H1 (cell line): ENCODE data around the gene RNF144A. TPM values are rescaled to one million over a fixed set of nuclear protein-coding genes. Genes with fewer than 3 reads are reported as not detected.

Source experiments
- CTCF ChIA-PET: fragments of 300-600 bp; sonication (Branson Sonifier 250); formaldehyde crosslinking; loops from one replicate; lab custom pipeline; 2021; ENCODE audit not compliant: partially characterized antibody; lab: Charles Lee
- POLR2A ChIA-PET: fragments of 300-600 bp; sonication (Branson Sonifier 250); formaldehyde crosslinking; loops from one replicate; lab custom pipeline; 2021; ENCODE audit warnings: inconsistent platforms; ENCODE audit not compliant: partially characterized antibody; lab: Charles Lee
- DNase-seq, 2 experiments: peaks; one replicate each; pipeline versions ENCODE4 v3.0.0 to v3.0.0-alpha.2; 2010 to 2022; ENCODE audit warnings: low spot score in 2 of 2, low read depth in 1 of 2, mixed read lengths in 1 of 2
- FAIRE-seq: peaks from 2 replicates; lab custom pipeline; 2011; peaks lifted over from hg19 to GRCh38; lab: Jason Lieb, UNC
- H2AFZ ChIP-seq: 2 replicates; pipeline ENCODE4 v1.8.1; 2012; ENCODE audit warnings: low read length, inconsistent platforms
- H2AK5ac ChIP-seq: 2 replicates; pipeline ENCODE4 v1.6.1; 2013; ENCODE audit warnings: low read depth, low read length
- H2BK120ac ChIP-seq: replicated peaks from 2 replicates; pipeline ENCODE3; 2013; ENCODE audit warnings: low read depth, low read length, inconsistent platforms
- H2BK12ac ChIP-seq: 2 replicates; pipeline ENCODE4 v1.6.1; 2013; ENCODE audit warnings: low read depth, low read length
- H2BK15ac ChIP-seq: 2 replicates; pipeline ENCODE4 v1.6.1; 2013; ENCODE audit warnings: low read length
- H2BK20ac ChIP-seq: 2 replicates; pipeline ENCODE4 v1.6.1; 2013; ENCODE audit warnings: low read length
- H2BK5ac ChIP-seq: 2 replicates; pipeline ENCODE4 v1.6.1; 2013; ENCODE audit warnings: low read depth, low read length
- H3K14ac ChIP-seq: 2 replicates; pipeline ENCODE4 v1.6.1; 2013; ENCODE audit warnings: inconsistent platforms; ENCODE audit not compliant: insufficient read length
- H3K18ac ChIP-seq: 2 replicates; pipeline ENCODE4 v1.6.1; 2013; ENCODE audit warnings: low read length; ENCODE audit errors: extremely low read depth
- H3K23ac ChIP-seq: 2 replicates; pipeline ENCODE4 v1.6.1; 2013; ENCODE audit warnings: inconsistent platforms; ENCODE audit not compliant: insufficient read length
- H3K23me2 ChIP-seq: 2 replicates; pipeline ENCODE4 v1.6.1; 2013; ENCODE audit warnings: low read depth, low read length
- H3K27ac ChIP-seq: 2 replicates; pipeline ENCODE4 v1.6.1; 2011; ENCODE audit warnings: low read depth, low read length, inconsistent platforms
- H3K27me3 ChIP-seq, 4 experiments: replicated peaks in 1 of 4; 1 replicate in 1 of 4; 2 replicates in 3 of 4; pipeline versions ENCODE4 v1.6.1 to v1.8.1; 2011 to 2013; ENCODE audit warnings: low read length in 3 of 4, mild to moderate bottlenecking in 3 of 4, inconsistent platforms in 2 of 4, mixed read lengths in 2 of 4, moderate library complexity in 1 of 4; ENCODE audit not compliant: control insufficient read depth in 3 of 4, insufficient read depth in 3 of 4; ENCODE audit errors: extremely low read depth in 1 of 4
- H3K36me3 ChIP-seq, 4 experiments: 2 replicates each; pipeline versions ENCODE4 v1.6.1 to v1.8.1; 2011 to 2013; ENCODE audit warnings: mild to moderate bottlenecking in 4 of 4, low read length in 3 of 4, moderate library complexity in 2 of 4, control low read depth in 1 of 4, inconsistent platforms in 1 of 4; ENCODE audit not compliant: insufficient read depth in 4 of 4, control insufficient read depth in 2 of 4
- H3K4ac ChIP-seq: replicated peaks from 2 replicates; pipeline ENCODE3; 2013; ENCODE audit warnings: low read length, low read depth, mixed read lengths, inconsistent platforms; ENCODE audit not compliant: insufficient read length
- H3K4me1 ChIP-seq, 4 experiments: replicated peaks in 1 of 4; 1 replicate in 1 of 4; 2 replicates in 3 of 4; pipeline versions ENCODE4 v1.6.1 to v1.8.1; 2011 to 2013; ENCODE audit warnings: low read length in 3 of 4, inconsistent platforms in 2 of 4, mixed read lengths in 1 of 4; ENCODE audit not compliant: insufficient read depth in 4 of 4, control insufficient read depth in 3 of 4
- H3K4me2 ChIP-seq, 2 experiments: 2 replicates each; pipeline versions ENCODE4 v1.6.1 to v1.8.1; 2011 to 2013; ENCODE audit warnings: low read depth in 2 of 2, low read length in 2 of 2, control low read depth in 1 of 2, inconsistent platforms in 1 of 2, mild to moderate bottlenecking in 1 of 2; ENCODE audit not compliant: insufficient read depth in 1 of 2
- H3K4me3 ChIP-seq, 4 experiments: fragments of 200-600, 300-600 bp in 1 of 4; sonication (generic), shearing (Covaris generic), sonication (Bioruptor Twin) in 1 of 4; 2 replicates each; pipeline versions ENCODE4 v1.5.1 to v1.8.1; 2011 to 2016; ENCODE audit warnings: low read length in 4 of 4, low read depth in 3 of 4, control low read depth in 2 of 4, inconsistent platforms in 2 of 4, mild to moderate bottlenecking in 2 of 4, mixed read lengths in 1 of 4, moderate library complexity in 1 of 4; ENCODE audit not compliant: insufficient read depth in 2 of 4; ENCODE audit errors: extremely low read depth in 1 of 4
- H3K56ac ChIP-seq: replicated peaks from 2 replicates; pipeline ENCODE3; 2013; ENCODE audit warnings: low read depth, mild to moderate bottlenecking, mixed read lengths, low read length, inconsistent platforms; ENCODE audit not compliant: insufficient read length
- H3K79me1 ChIP-seq: 2 replicates; pipeline ENCODE4 v1.6.1; 2013; ENCODE audit warnings: low read depth, low read length, control low read depth
- H3K79me2 ChIP-seq, 2 experiments: 2 replicates each; pipeline versions ENCODE4 v1.6.1 to v1.8.1; 2012 to 2013; ENCODE audit warnings: low read length in 2 of 2, mild to moderate bottlenecking in 2 of 2, inconsistent platforms in 1 of 2; ENCODE audit not compliant: insufficient read depth in 2 of 2, control insufficient read depth in 1 of 2
- H3K9ac ChIP-seq, 4 experiments: replicated peaks in 1 of 4; 1 replicate in 1 of 4; 2 replicates in 3 of 4; pipeline versions ENCODE4 v1.6.1 to v1.8.1; 2011 to 2013; ENCODE audit warnings: low read depth in 3 of 4, low read length in 3 of 4, control low read depth in 2 of 4, mild to moderate bottlenecking in 2 of 4, moderate library complexity in 2 of 4, inconsistent platforms in 1 of 4; ENCODE audit errors: extremely low read depth in 1 of 4
- H3K9me3 ChIP-seq, 2 experiments: 2 replicates each; pipeline versions ENCODE4 v1.6.1 to v1.8.1; 2012 to 2013; ENCODE audit warnings: mild to moderate bottlenecking in 2 of 2, moderate library complexity in 2 of 2, control low read depth in 1 of 2, inconsistent platforms in 1 of 2, low read depth in 1 of 2, low read length in 1 of 2, mixed read lengths in 1 of 2; ENCODE audit not compliant: insufficient read depth in 2 of 2
- H4K20me1 ChIP-seq, 2 experiments: replicated peaks in 1 of 2; 2 replicates each; pipeline versions ENCODE3 to v1.8.1; 2011 to 2013; ENCODE audit warnings: inconsistent platforms in 2 of 2, low read length in 2 of 2, mild to moderate bottlenecking in 1 of 2; ENCODE audit not compliant: insufficient read depth in 2 of 2, control insufficient read depth in 1 of 2
- H4K5ac ChIP-seq: 2 replicates; pipeline ENCODE4 v1.6.1; 2013; ENCODE audit warnings: low read length, low read depth, mixed read lengths, inconsistent platforms; ENCODE audit not compliant: insufficient read length
- H4K8ac ChIP-seq: 2 replicates; pipeline ENCODE4 v1.8.0; 2013; ENCODE audit warnings: mild to moderate bottlenecking, moderate library complexity, low read length, inconsistent platforms; ENCODE audit not compliant: insufficient read depth; ENCODE audit errors: extremely low read depth
- H4K91ac ChIP-seq: replicated peaks from 2 replicates; pipeline ENCODE3; 2013; ENCODE audit warnings: low read length, mixed read lengths, inconsistent platforms; ENCODE audit not compliant: insufficient read length
- CTCF ChIP-seq, 3 experiments: IDR thresholded peaks; 1 replicate in 2 of 3; 2 replicates in 1 of 3; pipeline versions ENCODE4 v1.5.1 to v1.6.1; 2011; ENCODE audit warnings: low read length in 3 of 3, mild to moderate bottlenecking in 3 of 3, inconsistent platforms in 2 of 3, low read depth in 1 of 3, moderate library complexity in 1 of 3; ENCODE audit not compliant: insufficient read depth in 1 of 3; ENCODE audit errors: control extremely low read depth in 1 of 3
- WGBS, 2 experiments: shearing (Covaris generic) in 1 of 2; methylation state at CpG; one replicate each; pipeline versions ENCODE4 v1.1.6 to v1.1.7; 2013 to 2015; ENCODE audit warnings: low lambda C conversion rate in 2 of 2, mixed read lengths in 2 of 2, inconsistent platforms in 1 of 2, low coverage in 1 of 2, missing lambda C conversion rate in 1 of 2; ENCODE audit not compliant: insufficient replicate concordance in 2 of 2, insufficient coverage in 1 of 2, insufficient read length in 1 of 2; ENCODE audit errors: extremely low coverage in 1 of 2, missing lambda C conversion rate in 1 of 2; 5-methylcytosine and 5-hydroxymethylcytosine counted together
- polyA plus RNA-seq, 7 experiments: library from polyadenylated mRNA; depleted of rRNA in 3 of 7; stranded (reverse) in 5 of 7; unstranded in 2 of 7; fragments of >200 nt in 5 of 7; fragments of 200-250 nt in 2 of 7; gene quantifications; 1 replicate in 5 of 7; 2 replicates in 1 of 7; 4 replicates in 1 of 7; pipeline versions ENCODE4 v1.2.1 to v1.2.3, GENCODE V29; 2011 to 2013; ENCODE audit warnings: missing spikeins in 2 of 7, mixed read lengths in 2 of 7
- total RNA-seq: library from RNA; stranded (reverse); fragmentation: NEBNext Ultra II Directional; extraction: Animal tissue kit (Norgen Biotek cat#: 25700); gene quantifications from 2 replicates; pipeline ENCODE4 v1.2.1, GENCODE V29; 2021

RNF144A gene
- total and polyA plus RNA-seq, 2 of the 8 experiments (the other 6 are each of a cell fraction or from before 2014, with no cell fraction given): 14.0 to 15.0 TPM

- Histone ChIP-seq H3K4me3 (no peak overlapping the region), H3K4me2 (no peak overlapping the region), H3K79me1 (0 out of 2 replicates have a peak, but pooled peaks cover 2% of the 10 kb centered on the region), H3K9me3 (no peaks in the 10 kb centered on the region), H3K23me2 (no peaks in the 10 kb centered on the region), H3K27me3 (no peaks in the 10 kb centered on the region), H3K14ac (no peak overlapping the region), H3K79me2 (no peaks in the 10 kb centered on the region), H4K5ac (no peak overlapping the region), H2BK15ac (no peak overlapping the region), H3K27ac (no peak overlapping the region), H4K91ac (no peak overlapping the region), H3K9ac (no peak overlapping the region), H3K23ac (peak overlapping the region; percentile 32), H2BK20ac (no peak overlapping the region), H3K4me1 (no peaks in the 10 kb centered on the region), H2AFZ (no peak overlapping the region), H2BK12ac (no peak overlapping the region), H3K4ac (no peak overlapping the region), H3K56ac (no peak overlapping the region), H3K36me3 (no peaks in the 10 kb centered on the region), H4K8ac (no peak overlapping the region), H2BK5ac (no peak overlapping the region), H2BK120ac (no peak overlapping the region), H4K20me1 (no peaks in the 10 kb centered on the region), H3K18ac (no peak overlapping the region), H2AK5ac (no peak overlapping the region)
- TF ChIP-seq CTCF (IDR thresholded peaks at IDR 0.05; ENCODE audit: control extremely low read depth in 1 of 3, insufficient read depth in 1 of 3, low read depth in 1 of 3, low read length in 3 of 3): no peak
- ChIA-PET POLR2A (no interaction called here), CTCF (no interaction called here)
- DNase-seq (no peak), FAIRE-seq (no peak)
- WGBS, 2 experiments: 82% methylated on average over 1 of the region's 1 CpG; no CpG with 5 or more reads in 1 of the 2 experiments
These were observed 33.8 kb downstream of the RNF144A start for GRCh38 chr2:6951046-6951445.
